Measurements from ENCODE around the gene ZNF18. TPM values are rescaled to one million over a fixed set of nuclear protein-coding genes. Genes with fewer than 3 reads are reported as not detected.
"Not testable (repeated sequence)": the region's sequence is repeated elsewhere in the genome, so short reads cannot be mapped to it uniquely, and the experiment has no call there.

Gene ZNF18
- total RNA-seq, 1 donor from 2014 or later, result 5.2 TPM

- H3K27ac ChIP-seq, result no peak overlapping the region
- H3K4me1 ChIP-seq, result no peaks in the 10 kb centered on the region
- peaks cover 5% of the 10 kb centered on the region for H3K9me3 ChIP-seq
- H3K27me3 ChIP-seq, result no peaks in the 10 kb centered on the region
- ATAC-seq, result no peak
- no peak for DNase-seq
- no peaks in the 10 kb centered on the region for H3K36me3 ChIP-seq
- H3K4me3 ChIP-seq, result no peak overlapping the region
- no peak for TF ChIP-seq CTCF (IDR thresholded peaks at IDR 0.05)
- intact Hi-C loops (cut with DNase I), result no loop called here
Measured at GRCh38 chr17:11954936-11955335, 42.3 kb downstream of the ZNF18 start.

GRCh38 chr17:11953924-11954323, 43.4 kb downstream of the ZNF18 start:
- Histone ChIP-seq H3K4me1 (no peaks in the 10 kb centered on the region), H3K27me3 (no peaks in the 10 kb centered on the region), H3K9me3 (peaks cover 5% of the 10 kb centered on the region), H3K36me3 (no peaks in the 10 kb centered on the region), H3K4me3 (no peak overlapping the region), H3K27ac (no peak overlapping the region)
- DNase-seq (no peak), ATAC-seq (no peak)
- intact Hi-C loops (cut with DNase I), result no loop called here
- no peak for TF ChIP-seq CTCF (IDR thresholded peaks at IDR 0.05)

GRCh38 chr17:11952610-11953009, 44.7 kb downstream of the ZNF18 start:
- ATAC-seq, result no peak
- Histone ChIP-seq H3K27ac (no peak overlapping the region), H3K36me3 (no peaks in the 10 kb centered on the region), H3K4me1 (no peaks in the 10 kb centered on the region), H3K27me3 (no peaks in the 10 kb centered on the region), H3K9me3 (peaks cover 5% of the 10 kb centered on the region), H3K4me3 (no peak overlapping the region)
- intact Hi-C loops (cut with DNase I), result no loop called here
- no peak for TF ChIP-seq CTCF (IDR thresholded peaks at IDR 0.05)
- no peak for DNase-seq

GRCh38 chr17:11950771-11951519, 46.3 kb downstream of the ZNF18 start:
- DNase-seq (no peak), ATAC-seq (no peak)
- no peaks in the 10 kb centered on the region for H3K36me3 ChIP-seq
- H3K4me3 ChIP-seq, result no peak overlapping the region
- intact Hi-C loops (cut with DNase I), result no loop called here
- H3K9me3 ChIP-seq, result no peaks in the 10 kb centered on the region
- H3K27me3 ChIP-seq, result no peaks in the 10 kb centered on the region
- H3K27ac ChIP-seq, result no peak overlapping the region
- no peak for TF ChIP-seq CTCF (IDR thresholded peaks at IDR 0.05)
- H3K4me1 ChIP-seq, result no peaks in the 10 kb centered on the region

GRCh38 chr17:11949571-11949970, 47.7 kb downstream of the ZNF18 start:
- H3K27ac ChIP-seq; H3K36me3 ChIP-seq; intact Hi-C loops (cut with DNase I); H3K4me1 ChIP-seq; DNase-seq; ATAC-seq; H3K27me3 ChIP-seq; H3K4me3 ChIP-seq; H3K9me3 ChIP-seq: not testable (repeated sequence)

- H3K36me3 ChIP-seq, result no peaks in the 10 kb centered on the region
- no peak overlapping the region for H3K27ac ChIP-seq
- H3K4me1 ChIP-seq, result no peaks in the 10 kb centered on the region
- H3K9me3 ChIP-seq, result no peaks in the 10 kb centered on the region
- ATAC-seq, result peak; percentile 47
- no peak overlapping the region for H3K4me3 ChIP-seq
- no peak for DNase-seq
- TF ChIP-seq CTCF (IDR thresholded peaks at IDR 0.05), result no peak
- intact Hi-C loops (cut with DNase I), result no loop called here
- no peaks in the 10 kb centered on the region for H3K27me3 ChIP-seq
Measured at GRCh38 chr17:11948789-11949188, 48.5 kb downstream of the ZNF18 start.

Measured in upper lobe of right lung (tissue), 1 donor.